IPS-18a (cell line): ENCODE measurements around the gene SHB.

Experiments used
- H3K27ac ChIP-seq: one replicate; pipeline ENCODE4 v1.5.1; 2013; ENCODE audit warnings: low read length
- H3K27me3 ChIP-seq: one replicate; pipeline ENCODE4 v1.6.1; 2013; ENCODE audit warnings: mild to moderate bottlenecking, low read length; ENCODE audit not compliant: control insufficient read depth, insufficient read depth
- H3K36me3 ChIP-seq: one replicate; pipeline ENCODE4 v1.6.1; 2013; ENCODE audit warnings: low read depth, low read length; ENCODE audit not compliant: control insufficient read depth
- H3K4me1 ChIP-seq: one replicate; pipeline ENCODE4 v1.6.1; 2013; ENCODE audit warnings: low read depth, low read length; ENCODE audit not compliant: control insufficient read depth
- H3K4me3 ChIP-seq: one replicate; pipeline ENCODE4 v1.5.1; 2013; ENCODE audit warnings: low read length
- H3K9ac ChIP-seq: one replicate; pipeline ENCODE4 v1.6.1; 2013; ENCODE audit warnings: mild to moderate bottlenecking, low read length, moderate library complexity
- H3K9me3 ChIP-seq: one replicate; pipeline ENCODE4 v1.6.1; 2013; ENCODE audit warnings: low read depth, low read length; ENCODE audit not compliant: control insufficient read depth

Gene SHB

GRCh38 chr9:37946041-37946440 is 123.0 kb downstream of the SHB start:
- Histone ChIP-seq H3K27me3 (no peaks in the 10 kb centered on the region), H3K36me3 (no peaks in the 10 kb centered on the region), H3K9me3 (no peaks in the 10 kb centered on the region), H3K9ac (no peak overlapping the region), H3K4me1 (peaks cover 3% of the 10 kb centered on the region), H3K4me3 (no peak overlapping the region), H3K27ac (no peak overlapping the region)

- Histone ChIP-seq H3K27me3 (no peaks in the 10 kb centered on the region), H3K9ac (no peak overlapping the region), H3K4me3 (no peak overlapping the region), H3K9me3 (no peaks in the 10 kb centered on the region), H3K36me3 (no peaks in the 10 kb centered on the region), H3K4me1 (peaks cover 3% of the 10 kb centered on the region), H3K27ac (no peak overlapping the region)
Measured at GRCh38 chr9:37944671-37945481, 124.2 kb downstream of the SHB start.

GRCh38 chr9:37944266-37944650 is 124.8 kb downstream of the SHB start:
- H3K36me3 ChIP-seq, result no peaks in the 10 kb centered on the region
- H3K9me3 ChIP-seq, result no peaks in the 10 kb centered on the region
- peaks cover 3% of the 10 kb centered on the region for H3K4me1 ChIP-seq
- no peaks in the 10 kb centered on the region for H3K27me3 ChIP-seq
- no peak overlapping the region for H3K27ac ChIP-seq
- no peak overlapping the region for H3K9ac ChIP-seq
- H3K4me3 ChIP-seq, result no peak overlapping the region

GRCh38 chr9:37943345-37944265 is 125.4 kb downstream of the SHB start:
- Histone ChIP-seq H3K4me1 (peaks cover 3% of the 10 kb centered on the region), H3K27ac (no peak overlapping the region), H3K9ac (no peak overlapping the region), H3K27me3 (no peaks in the 10 kb centered on the region), H3K36me3 (no peaks in the 10 kb centered on the region), H3K9me3 (no peaks in the 10 kb centered on the region), H3K4me3 (no peak overlapping the region)

- Histone ChIP-seq H3K9ac (no peak overlapping the region), H3K36me3 (no peaks in the 10 kb centered on the region), H3K4me1 (peaks cover 3% of the 10 kb centered on the region), H3K27me3 (no peaks in the 10 kb centered on the region), H3K9me3 (no peaks in the 10 kb centered on the region), H3K27ac (no peak overlapping the region), H3K4me3 (no peak overlapping the region)
Measured at GRCh38 chr9:37942621-37943344, 126.2 kb downstream of the SHB start.

- no peaks in the 10 kb centered on the region for H3K27me3 ChIP-seq
- no peaks in the 10 kb centered on the region for H3K9me3 ChIP-seq
- H3K4me3 ChIP-seq, result no peak overlapping the region
- no peak overlapping the region for H3K9ac ChIP-seq
- H3K4me1 ChIP-seq, result peaks cover 3% of the 10 kb centered on the region
- no peaks in the 10 kb centered on the region for H3K36me3 ChIP-seq
- H3K27ac ChIP-seq, result no peak overlapping the region
Measured at GRCh38 chr9:37941253-37941652, 127.8 kb downstream of the SHB start.

- Histone ChIP-seq H3K27ac (no peak overlapping the region), H3K9me3 (no peaks in the 10 kb centered on the region), H3K36me3 (no peaks in the 10 kb centered on the region), H3K4me3 (no peak overlapping the region), H3K27me3 (no peaks in the 10 kb centered on the region), H3K9ac (no peak overlapping the region), H3K4me1 (peaks cover 3% of the 10 kb centered on the region)
Measured at GRCh38 chr9:37939575-37940095, 129.4 kb downstream of the SHB start.

GRCh38 chr9:37938121-37938891 is 130.7 kb downstream of the SHB start:
- H3K36me3 ChIP-seq, result no peaks in the 10 kb centered on the region
- no peak overlapping the region for H3K9ac ChIP-seq
- no peak overlapping the region for H3K4me3 ChIP-seq
- no peaks in the 10 kb centered on the region for H3K9me3 ChIP-seq
- H3K27ac ChIP-seq, result no peak overlapping the region
- peaks cover 2% of the 10 kb centered on the region for H3K4me1 ChIP-seq
- no peaks in the 10 kb centered on the region for H3K27me3 ChIP-seq

GRCh38 chr9:37937366-37937765 is 131.7 kb downstream of the SHB start:
- no peak overlapping the region for H3K27ac ChIP-seq
- no peaks in the 10 kb centered on the region for H3K36me3 ChIP-seq
- H3K27me3 ChIP-seq, result no peaks in the 10 kb centered on the region
- H3K4me1 ChIP-seq, result no peaks in the 10 kb centered on the region
- no peaks in the 10 kb centered on the region for H3K9me3 ChIP-seq
- H3K4me3 ChIP-seq, result no peak overlapping the region
- no peak overlapping the region for H3K9ac ChIP-seq

- Histone ChIP-seq H3K27me3 (no peaks in the 10 kb centered on the region), H3K9me3 (no peaks in the 10 kb centered on the region), H3K9ac (no peak overlapping the region), H3K36me3 (no peaks in the 10 kb centered on the region), H3K4me3 (no peak overlapping the region), H3K27ac (no peak overlapping the region), H3K4me1 (no peaks in the 10 kb centered on the region)
Measured at GRCh38 chr9:37936965-37937364, 132.1 kb downstream of the SHB start.
